NCI-H82 treated with DMSO at 0.1 percent for 48 hours (cell line): Measurements from ENCODE around the gene FN1.
"Not testable (repeated sequence)": the region's sequence is repeated elsewhere in the genome, so short reads cannot be mapped to it uniquely, and the experiment has no call there.

Experiments used
- DNase-seq: peaks from one replicate; lab custom pipeline; 2025; ENCODE audit not compliant: unreplicated experiment; lab: John Stamatoyannopoulos, UW

The FN1 gene

GRCh38 chr2:215423928-215424540 lies 11.8 kb downstream of the FN1 start:
- no peak for DNase-seq

DNA sequence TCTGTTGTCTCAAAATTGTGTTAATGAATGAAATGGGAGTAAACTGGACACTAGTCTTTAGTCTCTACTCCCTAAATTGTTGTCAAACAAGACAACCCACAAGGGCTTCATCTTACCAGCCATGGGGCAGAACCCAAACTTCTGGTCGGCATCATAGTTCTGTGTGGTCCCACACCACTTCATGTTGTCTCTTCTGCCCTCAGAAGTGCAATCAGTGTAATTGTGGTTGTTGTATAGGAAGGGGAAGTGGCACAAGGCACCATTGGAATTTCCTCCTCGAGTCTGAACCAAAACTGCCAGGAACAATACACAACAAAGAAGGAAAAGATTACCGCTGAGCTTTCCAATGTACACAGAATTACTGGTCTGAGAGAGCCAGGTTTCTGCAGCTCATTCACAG lies 12.6 kb downstream of the FN1 start:
- DNase-seq: no peak

GRCh38 chr2:215422676-215423075 lies 13.2 kb downstream of the FN1 start:
- no peak for DNase-seq

DNA sequence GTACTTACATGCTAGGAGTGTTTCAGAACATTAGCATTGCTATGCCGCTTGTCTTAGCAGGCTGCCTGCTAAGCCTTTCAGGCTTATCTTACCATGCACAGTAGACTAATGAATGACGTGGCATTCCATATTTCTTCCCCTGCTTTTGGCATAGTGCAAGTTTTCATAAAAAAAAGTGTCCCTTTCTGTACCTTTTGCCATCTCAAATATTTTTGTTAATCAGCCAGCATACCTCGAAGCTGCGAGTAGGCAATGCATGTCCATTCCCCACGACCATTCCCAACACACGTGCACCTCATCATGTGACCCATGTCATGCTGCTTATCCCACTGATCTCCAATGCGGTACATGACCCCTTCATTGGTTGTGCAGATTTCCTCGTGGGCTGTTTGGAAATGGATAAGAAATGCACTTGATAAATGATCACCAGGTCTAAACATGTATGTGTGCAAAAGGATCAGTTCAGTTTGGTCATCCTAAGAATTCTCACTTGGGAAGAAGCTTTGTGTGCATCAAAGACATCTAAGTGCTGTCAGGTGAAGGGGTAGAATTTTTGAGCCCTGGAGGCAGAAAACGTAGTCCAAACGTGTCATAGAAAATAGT lies 13.9 kb downstream of the FN1 start:
- no peak for DNase-seq

DNA sequence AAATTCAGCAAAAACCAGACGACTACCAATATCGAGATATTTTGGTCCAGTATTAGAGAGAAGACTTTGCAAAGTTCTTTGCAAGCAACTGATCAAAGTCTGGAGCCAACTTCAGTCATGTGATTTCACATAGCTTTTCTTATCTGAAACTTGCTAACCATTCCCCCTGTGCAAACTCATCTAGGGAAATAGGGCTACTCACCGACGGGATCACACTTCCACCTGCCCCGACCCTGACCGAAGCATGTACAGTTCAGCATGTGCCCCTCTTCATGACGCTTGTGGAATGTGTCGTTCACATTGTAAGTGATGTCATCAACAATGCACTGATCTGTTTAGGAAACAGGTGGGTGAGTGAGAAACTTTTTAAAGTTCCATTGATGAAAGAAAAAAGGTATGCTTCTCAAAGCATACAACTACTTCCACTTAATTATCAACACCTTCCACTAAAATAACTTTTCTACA lies 15.4 kb downstream of the FN1 start:
- no peak for DNase-seq

- no peak for DNase-seq
Observed at GRCh38 chr2:215419769-215420470, 15.9 kb downstream of the FN1 start.

- no peak for DNase-seq
Observed at GRCh38 chr2:215419113-215419512, 16.8 kb downstream of the FN1 start.

DNA sequence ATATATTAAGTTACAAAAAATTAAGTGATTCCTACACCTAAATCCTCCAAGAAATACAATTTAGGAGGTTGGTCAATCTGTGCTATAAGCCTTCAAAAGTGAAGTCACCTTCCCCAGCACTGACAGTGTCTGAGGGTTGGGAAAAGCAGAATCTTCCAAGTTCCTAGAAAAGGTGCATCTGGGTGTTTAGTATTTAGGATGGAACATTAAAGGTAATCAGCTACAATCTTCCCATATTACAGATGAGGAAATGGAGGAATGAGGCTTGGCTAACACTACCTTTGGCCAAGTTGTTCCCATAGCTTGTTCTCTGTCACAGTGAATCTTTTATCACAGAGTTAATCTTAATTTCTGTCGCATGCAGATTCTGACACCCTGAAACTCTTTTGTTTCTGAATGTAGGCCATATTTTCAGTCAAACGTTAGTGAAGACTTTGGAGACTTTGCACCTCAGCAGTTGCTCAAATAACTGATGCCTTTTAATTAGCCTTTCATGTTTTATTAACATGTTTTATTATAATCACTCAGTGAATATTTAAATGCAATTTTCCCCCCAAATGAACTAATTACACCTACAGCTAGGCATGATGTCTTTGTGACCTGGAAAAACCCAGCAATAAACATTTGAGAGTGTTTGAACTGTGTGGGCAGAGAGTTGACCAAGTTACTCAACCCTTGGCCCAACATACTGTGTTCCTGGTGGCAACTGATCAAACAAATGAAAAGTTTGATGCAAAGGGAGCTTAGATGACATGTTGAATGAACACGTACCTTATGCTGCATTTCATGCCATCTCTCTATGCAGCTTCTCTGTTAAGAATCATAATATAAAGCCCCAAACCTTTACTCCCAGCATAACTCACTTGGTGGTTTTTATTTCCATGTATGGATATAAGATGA lies 17.6 kb downstream of the FN1 start:
- no peak for DNase-seq

GRCh38 chr2:215417400-215417951 lies 18.4 kb downstream of the FN1 start:
- DNase-seq: no peak

GRCh38 chr2:215416656-215417055 lies 19.2 kb downstream of the FN1 start:
- DNase-seq: no peak

GRCh38 chr2:215415820-215416577 lies 19.9 kb downstream of the FN1 start:
- DNase-seq: no peak

GRCh38 chr2:215415218-215415617 lies 20.6 kb downstream of the FN1 start:
- no peak for DNase-seq

DNA sequence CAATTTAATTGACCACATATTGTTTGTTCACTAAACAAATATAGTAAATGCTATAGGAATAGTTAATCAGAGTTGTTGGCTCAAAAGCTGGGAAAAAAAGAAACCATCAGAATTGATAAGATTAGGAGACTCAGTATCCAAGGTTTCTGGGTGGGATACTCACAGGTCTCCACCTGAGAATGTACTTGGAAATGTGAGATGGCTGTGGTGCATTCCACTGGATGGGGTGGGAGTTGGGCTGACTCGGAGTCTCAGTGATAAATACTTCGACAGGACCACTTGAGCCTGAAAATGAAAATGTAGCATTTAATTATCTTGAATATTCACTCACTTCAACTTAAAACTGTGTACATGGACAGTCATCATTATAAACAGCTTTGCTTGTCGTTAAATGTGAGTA lies 21.2 kb downstream of the FN1 start:
- DNase-seq: no peak

DNA sequence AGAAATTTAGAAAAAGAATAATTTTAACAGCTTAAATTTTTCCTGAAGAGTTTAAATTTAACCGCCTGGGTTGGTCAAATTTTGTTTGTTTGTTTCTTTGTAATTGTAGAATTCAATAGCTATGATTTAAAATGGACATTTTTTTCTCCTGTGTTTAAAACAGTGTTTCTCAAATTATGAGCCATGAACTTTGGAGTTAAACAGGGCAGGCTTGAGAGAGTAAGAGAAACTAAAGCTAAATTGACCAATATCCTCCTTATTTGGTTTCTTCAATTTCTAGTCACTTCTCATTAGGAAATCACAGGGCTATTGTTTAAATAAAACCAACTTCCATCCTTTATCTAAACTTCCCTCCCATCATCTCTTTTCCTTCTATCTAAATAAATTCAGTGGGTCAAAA lies 21.9 kb downstream of the FN1 start:
- no peak for DNase-seq

DNA sequence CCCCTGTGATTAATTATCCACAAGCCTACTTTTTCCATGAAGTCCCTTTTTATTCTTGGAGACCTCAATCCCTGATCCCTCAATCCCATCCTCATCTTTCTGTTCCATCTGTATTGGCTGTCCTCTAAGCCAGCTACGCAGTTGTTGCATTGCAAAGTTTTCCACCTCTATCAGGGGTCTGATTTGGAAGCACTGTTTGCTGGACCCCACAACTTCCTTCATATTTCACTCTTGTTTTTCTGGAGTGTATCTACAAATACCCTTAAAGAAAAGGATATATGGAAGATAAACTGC lies 22.4 kb downstream of the FN1 start:
- no peak for DNase-seq

- no peak for DNase-seq
Observed at GRCh38 chr2:215411941-215412743, 23.7 kb downstream of the FN1 start.

DNA sequence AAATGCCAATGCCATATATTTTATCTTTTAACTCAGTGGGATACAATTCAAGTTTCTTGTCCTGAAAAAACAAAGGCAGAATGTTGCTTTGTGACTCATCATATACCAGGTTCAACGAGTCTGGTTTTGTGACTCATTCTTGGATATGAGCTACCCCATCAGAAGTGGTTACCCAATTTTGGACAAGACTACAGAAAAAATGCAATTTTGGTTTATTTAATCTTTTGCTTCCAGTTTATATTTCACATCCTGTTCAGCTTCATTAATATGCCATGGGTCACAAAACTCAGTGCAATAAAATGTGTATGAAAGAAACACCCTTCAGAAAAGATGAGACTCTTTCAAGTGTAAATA lies 25.0 kb downstream of the FN1 start:
- no peak for DNase-seq

DNA sequence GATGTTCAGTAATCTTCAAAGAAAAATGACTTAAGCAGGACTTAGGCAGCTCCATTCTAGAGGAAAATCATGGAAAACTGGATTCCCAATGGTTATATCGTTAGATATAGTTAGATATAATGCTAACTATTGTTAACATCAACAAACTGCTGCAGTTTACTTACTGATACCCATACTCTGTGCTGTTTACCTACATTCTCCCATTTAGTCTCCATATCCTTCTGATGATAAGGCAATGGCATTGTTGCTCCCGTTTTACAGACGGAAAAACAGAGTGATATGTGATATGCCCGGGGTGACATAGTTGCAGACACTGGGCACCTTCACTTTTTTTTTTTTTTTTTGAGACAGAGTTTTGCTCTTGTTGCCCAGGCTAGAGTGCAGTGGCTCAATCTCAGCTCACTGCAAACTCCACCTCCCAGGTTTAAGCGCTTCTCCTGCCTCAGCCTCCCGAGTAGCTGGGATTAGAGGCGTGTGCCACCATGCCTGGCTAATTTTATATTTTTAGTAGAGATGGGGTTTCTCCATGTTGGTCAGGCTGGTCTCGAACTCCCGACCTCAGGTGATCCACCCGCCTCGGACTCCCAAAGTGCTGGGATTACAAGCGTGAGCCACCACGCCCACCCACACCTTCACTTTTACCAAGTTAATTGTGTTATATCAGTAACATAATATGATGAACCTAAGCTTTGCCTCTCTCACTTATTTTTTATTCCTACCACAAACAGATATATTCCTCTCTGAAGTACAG lies 25.5 kb downstream of the FN1 start:
- DNase-seq: not testable (repeated sequence)
